22Rv1 (cell line): ENCODE results near the gene NT5DC1.
"Not testable (repeated sequence)": the region's sequence is repeated elsewhere in the genome, so short reads cannot be mapped to it uniquely, and the experiment has no call there.

Experiments
- ZFX ChIP-seq: fragments of 450-650 bp; IDR thresholded peaks from 2 replicates; pipeline ENCODE4 v1.6.1; 2017; ENCODE audit warnings: antibody characterized with exemption, borderline replicate concordance
- TF ChIP-seq, protein P1 (sequence below): fragments of 450-650 bp; IDR thresholded peaks from 2 replicates; pipeline ENCODE4 v1.5.1; 2017; ENCODE audit warnings: mild to moderate bottlenecking

DNA sequence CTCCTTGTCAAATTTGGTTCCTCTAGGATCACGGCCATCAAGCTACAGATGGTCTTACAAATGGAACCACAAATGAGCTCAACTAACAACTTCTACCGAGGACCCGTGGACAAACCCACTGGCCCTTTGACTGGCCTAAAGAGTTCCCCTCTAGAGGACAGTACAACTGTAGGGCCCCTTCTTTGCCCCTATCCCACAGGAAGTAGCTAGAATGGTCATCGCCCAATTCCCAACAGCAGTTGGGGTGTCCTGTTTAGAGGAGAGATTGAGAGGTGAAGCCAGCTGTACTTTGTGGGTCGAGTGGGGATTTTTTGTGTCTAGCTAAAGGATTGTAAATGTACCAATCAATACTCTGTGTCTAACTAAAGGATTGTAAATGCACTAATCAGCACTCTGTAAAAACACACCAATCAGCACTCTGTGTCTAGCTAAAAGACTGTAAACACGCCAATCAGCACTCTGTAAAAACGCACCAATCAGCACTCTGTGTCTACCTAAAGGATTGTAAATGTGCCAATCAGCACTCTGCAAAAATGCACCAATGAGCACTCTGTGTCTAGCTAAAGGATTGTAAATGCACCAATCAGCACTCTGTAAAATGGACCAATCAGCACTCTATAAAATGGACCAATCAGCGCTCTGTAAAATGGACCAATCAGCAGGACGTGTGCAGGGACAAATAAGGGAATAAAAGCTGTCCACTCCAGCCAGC is 4.4 kb upstream of the NT5DC1 start:
- TF ChIP-seq, protein P1, sequence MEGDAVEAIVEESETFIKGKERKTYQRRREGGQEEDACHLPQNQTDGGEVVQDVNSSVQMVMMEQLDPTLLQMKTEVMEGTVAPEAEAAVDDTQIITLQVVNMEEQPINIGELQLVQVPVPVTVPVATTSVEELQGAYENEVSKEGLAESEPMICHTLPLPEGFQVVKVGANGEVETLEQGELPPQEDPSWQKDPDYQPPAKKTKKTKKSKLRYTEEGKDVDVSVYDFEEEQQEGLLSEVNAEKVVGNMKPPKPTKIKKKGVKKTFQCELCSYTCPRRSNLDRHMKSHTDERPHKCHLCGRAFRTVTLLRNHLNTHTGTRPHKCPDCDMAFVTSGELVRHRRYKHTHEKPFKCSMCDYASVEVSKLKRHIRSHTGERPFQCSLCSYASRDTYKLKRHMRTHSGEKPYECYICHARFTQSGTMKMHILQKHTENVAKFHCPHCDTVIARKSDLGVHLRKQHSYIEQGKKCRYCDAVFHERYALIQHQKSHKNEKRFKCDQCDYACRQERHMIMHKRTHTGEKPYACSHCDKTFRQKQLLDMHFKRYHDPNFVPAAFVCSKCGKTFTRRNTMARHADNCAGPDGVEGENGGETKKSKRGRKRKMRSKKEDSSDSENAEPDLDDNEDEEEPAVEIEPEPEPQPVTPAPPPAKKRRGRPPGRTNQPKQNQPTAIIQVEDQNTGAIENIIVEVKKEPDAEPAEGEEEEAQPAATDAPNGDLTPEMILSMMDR = not testable (repeated sequence)
- TF ChIP-seq ZFX = not testable (repeated sequence)
